ENCODE data around the gene PTGDS.

The PTGDS gene

DNA sequence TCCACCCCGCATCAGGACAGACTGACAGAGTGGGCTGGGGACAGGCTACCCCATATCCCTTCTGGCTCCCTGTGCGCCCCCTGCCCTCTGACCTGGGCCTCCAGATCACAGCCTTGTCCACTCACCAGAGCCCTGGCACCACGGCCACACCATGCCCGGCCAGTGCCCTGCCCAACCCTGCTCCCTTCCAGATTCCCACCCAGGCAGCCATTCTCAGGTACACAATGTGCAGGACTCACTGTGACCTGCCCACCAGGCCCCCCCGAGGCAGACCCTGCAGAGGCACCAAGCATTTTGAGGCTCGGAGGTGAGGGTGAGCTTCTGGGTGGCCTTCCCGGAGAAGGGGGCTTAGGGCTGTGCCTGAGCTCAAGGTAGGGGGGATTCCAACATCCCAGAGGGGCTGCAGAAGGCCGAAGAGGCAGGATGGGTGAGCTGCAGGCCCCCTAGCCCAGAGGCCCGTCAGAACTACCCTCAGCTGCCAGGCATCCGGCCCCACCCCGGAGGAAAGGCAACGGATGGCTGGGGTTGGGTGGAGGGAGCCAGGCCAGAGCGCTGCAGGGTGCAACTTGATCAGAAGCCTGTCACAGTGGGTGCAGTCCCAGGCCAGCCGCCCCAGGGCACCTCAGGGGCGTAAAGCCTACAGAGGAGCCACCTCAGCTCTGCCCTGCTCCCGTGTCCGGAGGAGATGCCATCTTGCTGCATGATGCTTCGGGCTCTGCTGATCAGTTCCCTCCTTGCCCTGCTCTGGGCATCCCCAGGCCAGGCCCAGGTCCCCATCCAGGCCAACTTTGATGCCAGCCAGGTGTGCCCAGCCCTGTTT is 5.1 kb downstream of the PTGDS start, which contains the start of gene LCNL1:
Gene LCNL1, plus strand, starts transcription at position 762 of the 820 bp plus-strand sequence. CDS start 594 bp downstream, outside the sequence.
- Mint-ChIP-seq H3K4me1 (peaks cover 3% of the 10 kb centered on the region), H3K4me3 (no peak within 1 kb of the TSS), H3K27ac (no peak within 1 kb of the TSS), H3K27me3 (peaks cover 25% of the 10 kb centered on the region), H3K36me3 (ENCODE audit: low read depth) (no peaks in the 10 kb centered on the region), H3K9me3 (no peaks in the 10 kb centered on the region)
- DNase-seq (no peak), ATAC-seq (no peak)

DNA sequence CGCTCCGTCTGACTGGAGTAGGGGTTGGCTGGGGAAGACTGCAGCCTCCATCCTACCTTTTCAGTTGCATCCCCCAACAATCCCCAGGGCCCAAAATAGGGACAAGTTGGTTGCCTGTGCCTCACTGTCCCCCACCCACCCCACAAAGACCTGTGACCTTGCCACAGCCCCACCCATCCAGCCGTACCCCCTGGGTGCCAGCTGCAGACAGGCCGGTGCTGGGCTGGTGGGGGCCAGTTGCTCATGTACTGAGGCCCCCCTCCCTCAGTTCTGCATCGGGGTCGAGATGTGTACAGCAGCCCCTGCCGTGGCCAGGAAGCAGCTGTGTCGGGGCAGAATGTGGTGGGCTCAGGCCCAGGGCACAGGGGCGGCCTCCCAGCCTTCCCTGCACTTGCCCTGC is 5.9 kb downstream of the PTGDS start:
- Mint-ChIP-seq H3K4me3 (no peak overlapping the region), H3K4me1 (peaks cover 3% of the 10 kb centered on the region), H3K36me3 (ENCODE audit: low read depth) (no peaks in the 10 kb centered on the region), H3K27ac (no peak overlapping the region), H3K27me3 (peaks cover 30% of the 10 kb centered on the region), H3K9me3 (no peaks in the 10 kb centered on the region)
- ATAC-seq, result no peak
- no peak for DNase-seq

DNA sequence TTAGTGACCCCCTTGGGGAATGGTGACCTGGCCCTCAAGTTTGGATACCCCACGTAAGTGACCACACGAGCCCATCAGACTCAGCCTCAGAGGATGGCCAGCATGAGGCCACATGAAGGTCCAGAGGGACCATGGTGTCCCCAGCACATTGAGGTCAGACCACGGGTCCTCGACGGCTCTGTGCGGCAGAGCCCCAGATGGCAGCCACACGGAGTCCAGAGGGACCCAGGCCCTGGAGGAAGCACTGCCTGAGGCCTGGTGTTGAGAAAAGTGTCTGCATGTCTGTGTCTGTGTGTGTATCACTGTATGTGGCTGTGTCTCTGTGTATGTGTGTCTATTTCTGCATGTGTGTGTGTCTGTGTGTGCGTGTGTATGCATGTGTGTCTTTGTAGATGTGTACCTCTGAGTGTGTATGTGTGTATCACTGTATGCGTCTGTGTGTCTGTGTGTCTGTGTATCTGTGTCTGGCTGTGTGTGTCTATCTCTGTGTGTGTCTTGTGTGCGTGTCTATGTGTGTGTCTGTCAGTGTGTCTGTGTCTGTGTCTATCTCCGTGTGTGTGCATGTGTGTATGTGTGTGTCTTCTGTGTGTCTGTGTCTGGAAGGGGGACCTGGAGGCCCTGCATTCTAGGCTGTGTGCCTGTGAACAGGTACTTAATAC is 6.5 kb downstream of the PTGDS start:
- H3K27ac Mint-ChIP-seq, result no peak overlapping the region
- no peak for DNase-seq
- no peak overlapping the region for H3K4me3 Mint-ChIP-seq
- peaks cover 3% of the 10 kb centered on the region for H3K4me1 Mint-ChIP-seq
- peaks cover 30% of the 10 kb centered on the region for H3K27me3 Mint-ChIP-seq
- H3K9me3 Mint-ChIP-seq, result no peaks in the 10 kb centered on the region
- no peaks in the 10 kb centered on the region for H3K36me3 Mint-ChIP-seq (ENCODE audit: low read depth)
- ATAC-seq, result no peak

DNA sequence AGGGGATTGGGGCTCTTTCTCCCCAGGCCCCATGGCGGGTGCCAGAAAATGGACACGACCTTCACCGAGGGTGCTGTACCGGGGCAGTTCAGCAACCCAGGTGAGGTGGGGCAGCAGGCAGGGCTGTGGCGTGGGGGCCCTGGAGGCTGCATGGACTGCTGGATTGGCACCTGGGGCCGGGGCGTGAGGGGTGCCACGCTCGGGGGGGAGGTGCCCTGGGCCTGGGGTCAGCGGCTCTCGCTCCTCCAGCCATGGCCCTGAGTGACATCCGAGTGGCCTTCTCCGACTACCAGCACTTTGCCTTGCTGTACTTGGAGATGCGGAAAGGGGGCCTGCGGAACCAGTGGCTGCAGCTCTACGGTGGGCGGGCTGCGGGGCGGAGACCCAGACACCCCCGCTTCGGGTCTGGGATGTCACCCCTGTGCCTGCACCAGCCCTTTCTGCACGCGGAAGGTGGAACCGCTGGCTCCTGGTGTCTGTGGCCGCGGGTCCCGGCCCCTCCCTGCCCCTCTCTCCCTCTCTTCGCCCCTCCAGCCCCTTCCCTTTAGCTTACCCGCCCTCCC is 7.2 kb downstream of the PTGDS start:
- ATAC-seq, result no peak
- Mint-ChIP-seq H3K4me1 (peaks cover 3% of the 10 kb centered on the region), H3K4me3 (no peak overlapping the region)

DNA sequence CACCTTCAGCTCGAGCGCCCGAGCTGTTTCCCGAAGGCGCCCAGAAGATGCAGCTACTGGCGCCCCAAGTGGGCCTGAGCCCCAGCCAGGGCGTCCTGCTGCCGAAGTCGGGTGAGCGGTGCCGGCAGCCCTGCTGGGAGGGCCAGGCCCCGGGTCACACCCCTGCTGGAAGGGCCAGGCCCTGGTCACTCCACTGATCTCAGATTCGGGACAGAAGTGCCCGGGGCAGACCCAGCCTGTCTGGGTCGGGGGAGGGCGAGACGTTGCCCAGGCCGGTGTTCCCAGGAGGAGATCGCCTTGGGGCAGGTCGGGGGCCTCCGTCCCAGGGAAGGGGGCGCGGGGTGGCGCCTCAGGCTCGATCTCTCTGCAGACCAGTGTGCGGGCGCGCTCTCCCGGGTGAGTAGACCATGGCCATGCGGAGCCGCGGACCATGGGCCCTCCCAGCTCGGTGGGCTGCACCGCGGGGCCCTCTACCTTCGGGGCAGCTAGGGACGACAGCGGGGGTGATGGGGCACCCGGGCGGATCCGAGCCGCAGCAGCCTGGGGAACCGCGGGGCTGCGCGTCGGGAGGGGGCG is 7.8 kb downstream of the PTGDS start:
- H3K4me1 Mint-ChIP-seq, result peaks cover 3% of the 10 kb centered on the region
- DNase-seq (no peak), ATAC-seq (no peak)
- no peak overlapping the region for H3K4me3 Mint-ChIP-seq
- H3K27ac Mint-ChIP-seq, result no peak overlapping the region
- peaks cover 30% of the 10 kb centered on the region for H3K27me3 Mint-ChIP-seq
- H3K9me3 Mint-ChIP-seq, result no peaks in the 10 kb centered on the region
- no peaks in the 10 kb centered on the region for H3K36me3 Mint-ChIP-seq (ENCODE audit: low read depth)

More for the DNA sequence above, 7.2 kb downstream of the PTGDS start:
- DNase-seq, result no peak
- no peaks in the 10 kb centered on the region for H3K36me3 Mint-ChIP-seq (ENCODE audit: low read depth)
- no peak overlapping the region for H3K27ac Mint-ChIP-seq
- peaks cover 30% of the 10 kb centered on the region for H3K27me3 Mint-ChIP-seq
- H3K9me3 Mint-ChIP-seq, result no peaks in the 10 kb centered on the region

DNA sequence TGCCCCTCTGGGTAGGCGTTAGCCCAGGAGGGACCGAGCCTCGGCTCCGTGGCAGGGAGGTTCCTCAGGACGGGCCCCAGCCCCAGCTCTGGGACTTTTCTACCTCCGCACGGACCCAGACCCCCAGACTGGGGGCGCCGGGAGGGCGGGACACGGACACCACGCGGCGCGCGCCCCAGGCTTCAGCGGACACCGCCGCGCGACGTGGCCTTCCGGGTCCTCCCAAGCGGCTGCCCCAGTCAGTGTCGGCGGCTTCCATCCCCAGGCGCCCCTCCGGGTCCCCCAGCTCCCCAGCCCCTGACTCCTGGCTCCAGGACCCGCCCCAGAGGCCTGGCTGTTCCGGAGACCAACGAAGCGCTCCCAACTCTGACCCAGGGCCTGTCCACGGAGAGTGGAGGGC is 8.5 kb downstream of the PTGDS start:
- no peak for ATAC-seq
- H3K9me3 Mint-ChIP-seq, result no peaks in the 10 kb centered on the region

DNA sequence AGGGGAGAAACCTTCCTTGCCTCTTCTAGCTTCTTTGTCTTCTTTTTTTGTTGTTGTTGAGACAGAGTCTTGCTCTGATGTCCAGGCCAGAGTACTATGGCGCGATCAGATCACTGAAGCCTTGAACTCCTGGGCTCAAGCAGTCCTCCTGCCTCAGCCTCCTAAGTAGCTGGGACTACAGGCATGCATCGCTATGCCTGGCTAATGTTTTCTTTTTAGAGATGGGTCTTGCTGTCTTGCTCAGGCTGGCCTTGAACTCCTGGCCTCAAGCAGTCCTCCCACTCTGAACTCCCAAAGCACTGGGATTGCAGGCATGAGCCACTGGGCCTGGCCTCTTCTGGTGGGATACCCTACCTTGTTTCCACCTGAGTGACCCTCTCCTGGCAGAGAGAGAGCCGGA is 11.6 kb downstream of the PTGDS start:
- Mint-ChIP-seq H3K27me3 (peaks cover 17% of the 10 kb centered on the region), H3K27ac (no peak overlapping the region), H3K9me3 (no peaks in the 10 kb centered on the region), H3K36me3 (ENCODE audit: low read depth) (no peaks in the 10 kb centered on the region), H3K4me1 (peaks cover 15% of the 10 kb centered on the region), H3K4me3 (no peak overlapping the region)
- no peak for ATAC-seq
- DNase-seq, result no peak

More for the DNA sequence above, 8.5 kb downstream of the PTGDS start:
- Mint-ChIP-seq H3K27ac (no peak overlapping the region), H3K27me3 (peaks cover 25% of the 10 kb centered on the region), H3K36me3 (ENCODE audit: low read depth) (no peaks in the 10 kb centered on the region), H3K4me1 (peaks cover 3% of the 10 kb centered on the region), H3K4me3 (no peak overlapping the region)
- no peak for DNase-seq

DNA sequence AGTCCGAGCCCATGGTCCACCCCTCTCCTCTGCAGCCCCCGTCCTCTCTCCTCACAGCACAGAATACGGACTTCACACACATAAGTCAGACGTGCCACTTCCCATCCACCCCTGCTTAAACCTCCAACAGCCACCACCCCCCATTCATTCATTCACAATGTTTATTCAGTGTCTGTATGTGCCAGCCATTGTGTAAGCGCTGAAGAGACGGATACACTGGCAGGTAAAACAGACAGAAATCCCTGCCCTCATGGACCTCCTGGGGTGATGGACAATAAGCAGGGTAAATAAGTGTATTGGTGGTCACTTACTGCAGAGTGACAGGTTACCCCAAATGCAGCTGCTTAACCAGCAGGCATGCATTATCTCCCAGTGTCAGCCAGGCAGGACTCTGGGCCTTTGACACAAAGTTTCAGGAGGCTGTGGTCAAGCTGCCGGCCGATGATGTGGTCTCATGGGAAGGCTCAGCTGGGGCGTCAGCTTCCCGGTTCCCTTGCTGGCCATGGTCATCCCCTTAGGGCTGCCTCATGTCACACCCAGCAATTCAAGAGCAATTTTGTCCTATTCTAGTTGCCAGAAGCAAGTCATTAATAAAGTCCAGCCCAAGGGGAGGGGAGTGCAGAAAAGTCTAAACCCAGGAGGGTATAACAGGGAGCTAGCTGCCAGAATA is 13.1 kb downstream of the PTGDS start:
- Mint-ChIP-seq H3K27me3 (peaks cover 13% of the 10 kb centered on the region), H3K36me3 (ENCODE audit: low read depth) (no peaks in the 10 kb centered on the region), H3K4me1 (peaks cover 14% of the 10 kb centered on the region), H3K4me3 (no peak overlapping the region), H3K9me3 (no peaks in the 10 kb centered on the region), H3K27ac (no peak overlapping the region)
- DNase-seq (no peak), ATAC-seq (no peak)

DNA sequence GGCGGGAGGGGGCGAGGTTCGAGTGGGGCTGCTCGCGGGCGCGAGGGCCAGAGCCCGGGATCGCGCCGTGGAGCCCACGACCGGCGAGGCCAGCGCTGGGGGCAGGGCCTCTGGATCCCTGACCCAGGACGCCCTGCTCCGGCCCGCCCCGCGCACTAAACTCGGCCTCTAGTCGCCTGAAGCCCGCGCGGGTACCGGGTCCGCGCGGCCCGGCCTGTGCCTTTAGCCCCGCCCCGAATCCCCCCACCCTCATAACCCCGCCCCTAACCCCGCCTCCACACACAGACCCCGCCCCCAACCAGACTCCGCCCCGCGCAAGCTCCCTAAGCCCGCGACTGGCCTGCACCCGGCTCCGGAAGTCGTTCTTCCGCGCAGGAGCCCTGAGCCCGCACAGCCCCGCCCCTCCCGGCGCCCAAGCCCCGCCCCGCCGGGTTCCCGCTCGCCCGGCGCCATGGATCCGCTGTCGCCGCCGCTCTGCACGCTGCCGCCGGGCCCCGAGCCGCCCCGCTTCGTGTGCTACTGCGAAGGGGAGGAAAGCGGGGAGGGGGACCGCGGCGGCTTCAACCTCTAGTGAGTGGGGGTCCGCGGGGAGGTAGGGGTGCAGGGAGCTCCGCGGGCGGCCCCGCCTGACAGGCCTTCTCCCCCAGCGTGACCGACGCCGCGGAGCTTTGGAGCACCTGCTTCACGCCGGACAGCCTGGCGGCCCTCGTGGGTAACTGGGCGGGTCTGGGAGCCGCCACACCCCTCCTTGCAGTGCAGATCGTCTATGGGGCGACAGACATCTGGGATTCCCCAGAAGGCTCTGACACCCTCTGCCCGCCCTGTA is 14.9 kb downstream of the PTGDS start, which contains the start of gene PAXX:
Gene PAXX, plus strand, starts transcription at position 430 of the 826 bp plus-strand sequence. Its CDS starts 22 bp downstream, at position 452.
- Mint-ChIP-seq H3K9me3 (no peaks in the 10 kb centered on the region), H3K27ac (peak within 1 kb of the TSS; percentile 76), H3K4me1 (peaks cover 22% of the 10 kb centered on the region), H3K36me3 (ENCODE audit: low read depth) (no peaks in the 10 kb centered on the region), H3K4me3 (peak within 1 kb of the TSS; percentile 85), H3K27me3 (peaks cover 5% of the 10 kb centered on the region)
- ATAC-seq (peak; percentile 83), DNase-seq (peak; percentile 98)

DNA sequence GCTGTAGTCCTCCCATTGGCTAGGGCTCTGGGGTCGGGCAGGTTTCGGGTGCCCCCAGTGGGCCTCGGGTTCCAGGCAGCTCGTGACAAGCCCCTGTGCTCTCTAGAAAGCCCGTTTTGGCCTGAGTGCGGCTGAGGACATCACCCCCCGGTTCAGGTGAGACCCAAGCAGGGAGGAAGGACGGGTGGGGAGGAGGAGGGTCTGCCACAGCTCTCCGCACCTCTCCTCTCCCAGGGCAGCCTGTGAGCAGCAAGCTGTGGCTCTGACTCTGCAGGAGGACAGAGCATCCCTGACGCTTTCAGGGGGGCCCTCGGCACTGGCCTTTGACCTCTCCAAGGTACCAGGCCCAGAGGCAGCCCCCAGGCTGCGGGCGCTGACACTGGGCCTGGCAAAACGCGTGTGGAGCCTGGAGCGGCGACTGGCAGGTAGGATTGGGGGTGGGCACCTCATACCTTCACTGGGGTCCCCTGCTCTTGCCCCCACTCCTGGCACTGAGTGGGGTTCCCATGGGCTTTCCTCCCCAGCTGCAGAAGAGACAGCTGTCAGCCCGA is 15.6 kb downstream of the PTGDS start:
- peaks cover 5% of the 10 kb centered on the region for H3K27me3 Mint-ChIP-seq
- ATAC-seq, result no peak
- H3K27ac Mint-ChIP-seq, result peak overlapping the region; percentile 76
- H3K36me3 Mint-ChIP-seq (ENCODE audit: low read depth), result no peaks in the 10 kb centered on the region
- peaks cover 29% of the 10 kb centered on the region for H3K4me1 Mint-ChIP-seq
- H3K9me3 Mint-ChIP-seq, result no peaks in the 10 kb centered on the region
- DNase-seq, result no peak
- peak overlapping the region; percentile 85 for H3K4me3 Mint-ChIP-seq

DNA sequence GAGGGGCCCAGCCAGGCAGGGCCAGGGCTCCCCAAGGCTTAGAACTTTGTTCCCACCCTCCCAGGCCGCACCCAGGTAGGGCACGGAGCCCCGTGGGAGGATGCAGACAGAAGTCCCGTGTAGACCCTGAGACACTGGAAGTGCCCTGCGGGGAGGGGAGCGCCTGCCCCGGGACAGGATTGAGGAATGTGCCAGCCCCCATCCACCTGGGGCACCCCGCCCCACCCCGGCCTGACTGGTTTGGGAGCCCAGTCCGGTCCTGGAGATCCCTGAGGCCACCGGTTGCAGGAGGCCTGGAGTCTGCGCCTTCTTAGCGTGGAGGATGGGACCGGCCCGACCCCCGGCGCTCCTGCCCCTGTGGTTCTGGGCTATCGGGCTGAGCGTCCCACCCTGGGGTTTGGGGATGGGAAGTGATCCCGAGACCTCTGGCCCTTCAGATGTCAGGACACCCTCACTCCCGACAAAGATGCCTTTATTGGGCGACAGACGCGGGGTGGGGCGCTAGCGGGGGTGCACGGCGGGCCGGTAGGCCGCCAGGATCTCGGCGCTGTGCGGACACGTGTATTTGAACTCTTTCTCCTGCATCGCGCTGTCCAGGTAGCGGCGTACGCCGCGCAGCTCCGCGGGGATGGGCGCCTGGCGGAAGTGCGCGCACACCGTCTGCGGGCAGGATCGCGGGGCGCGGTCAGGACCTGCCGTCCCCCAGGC is 17.0 kb downstream of the PTGDS start:
- no peaks in the 10 kb centered on the region for H3K9me3 Mint-ChIP-seq
- peaks cover 5% of the 10 kb centered on the region for H3K27me3 Mint-ChIP-seq
- DNase-seq (no peak), ATAC-seq (no peak)
- H3K4me1 Mint-ChIP-seq, result peaks cover 44% of the 10 kb centered on the region
- H3K4me3 Mint-ChIP-seq, result peak overlapping the region; percentile 85
- H3K27ac Mint-ChIP-seq, result no peak overlapping the region
- H3K36me3 Mint-ChIP-seq (ENCODE audit: low read depth), result no peaks in the 10 kb centered on the region

DNA sequence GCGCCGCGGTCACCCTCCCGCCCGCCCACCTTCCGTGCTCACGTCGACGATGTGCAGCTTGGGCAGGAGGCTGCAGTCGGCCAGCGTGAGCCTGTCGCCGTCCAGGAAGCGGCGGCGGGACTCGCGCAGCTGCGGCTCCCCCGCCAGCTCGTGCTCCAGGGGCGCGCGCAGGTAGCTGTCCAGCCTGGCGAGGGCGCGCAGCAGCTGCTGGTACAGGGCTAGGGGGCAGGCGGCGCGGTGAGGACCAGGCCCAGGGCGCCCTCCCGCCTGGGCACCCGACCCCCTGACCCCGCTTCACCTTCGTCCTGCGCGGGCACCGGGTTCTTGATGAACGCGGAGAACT is 17.6 kb downstream of the PTGDS start:
- Mint-ChIP-seq H3K4me3 (no peak overlapping the region), H3K4me1 (peaks cover 49% of the 10 kb centered on the region), H3K27ac (no peak overlapping the region), H3K27me3 (peaks cover 5% of the 10 kb centered on the region), H3K36me3 (ENCODE audit: low read depth) (no peaks in the 10 kb centered on the region), H3K9me3 (no peaks in the 10 kb centered on the region)
- DNase-seq (no peak), ATAC-seq (no peak)

DNA sequence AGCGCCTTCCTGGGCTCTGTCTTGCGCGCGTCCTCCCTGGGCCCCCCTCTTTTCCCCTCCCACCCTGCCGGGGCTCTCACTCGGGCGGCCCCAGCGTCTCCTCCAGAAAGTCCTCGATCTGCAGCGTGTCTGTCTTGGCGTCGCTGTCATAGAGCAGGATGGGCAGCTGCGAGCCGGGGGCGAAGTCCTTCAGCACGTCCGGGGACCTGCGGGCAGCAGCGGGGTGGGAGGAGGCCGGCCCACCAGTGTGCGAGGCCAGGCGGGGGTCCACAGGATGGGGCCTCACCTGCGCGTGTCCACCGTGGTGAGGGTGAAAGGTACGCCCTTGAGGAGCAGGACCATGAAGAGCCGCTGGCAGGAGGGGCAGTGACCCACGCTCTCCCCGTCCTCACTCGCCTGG is 18.1 kb downstream of the PTGDS start:
- H3K4me3 Mint-ChIP-seq, result no peak overlapping the region
- ATAC-seq (no peak), DNase-seq (no peak)
- peaks cover 5% of the 10 kb centered on the region for H3K27me3 Mint-ChIP-seq
- no peak overlapping the region for H3K27ac Mint-ChIP-seq
- no peaks in the 10 kb centered on the region for H3K9me3 Mint-ChIP-seq
- H3K36me3 Mint-ChIP-seq (ENCODE audit: low read depth), result no peaks in the 10 kb centered on the region
- peaks cover 54% of the 10 kb centered on the region for H3K4me1 Mint-ChIP-seq
